ENCODE data around the gene RANBP1. TPM values are rescaled to one million over a fixed set of nuclear protein-coding genes. Genes with fewer than 3 reads are reported as not detected.

The RANBP1 gene
- total and polyA plus RNA-seq, 9 of the 15 experiments (the other 6 are each of a cell fraction or from before 2014, with no cell fraction given): 162 to 2,891 (median 1,289) TPM

GRCh38 chr22:20127869-20128618 is 12.1 kb downstream of the RANBP1 start (continued):
- TF ChIP-seq JUN (IDR thresholded peaks at IDR 0.05; ENCODE audit: borderline replicate concordance, low read depth, low read length) (no peak), JUN (CRISPR knock-in tag; IDR thresholded peaks at IDR 0.05; ENCODE audit: borderline replicate concordance) (no peak), CAMTA2 (CRISPR knock-in tag; conservative IDR thresholded peaks at IDR 0.05) (no peak), ZNF140 (CRISPR knock-in tag; IDR thresholded peaks at IDR 0.05) (no peak), MECOM (CRISPR knock-in tag; IDR thresholded peaks at IDR 0.05) (no peak), PCBP1 (IDR thresholded peaks at IDR 0.05; ENCODE audit: low read depth, low read length, poor library complexity, severe bottlenecking) (no peak), POLR2AphosphoS5 (IDR thresholded peaks at IDR 0.05; ENCODE audit: control insufficient read depth, insufficient read depth, low read depth, low read length) (0 out of 2 replicates have a peak, but pooled peaks have one; percentile 1), SIRT6 (IDR thresholded peaks at IDR 0.05; ENCODE audit: low read depth, low read length) (peak; percentile 69), MEIS2 (IDR thresholded peaks at IDR 0.05; ENCODE audit: partially characterized antibody) (peak; percentile 20), WHSC1 (IDR thresholded peaks at IDR 0.05; ENCODE audit: low read length) (no peak), TARDBP (IDR thresholded peaks at IDR 0.05) (no peak), CHD1 (IDR thresholded peaks at IDR 0.05; ENCODE audit: low read length) (no peak), NFE2 (IDR thresholded peaks at IDR 0.05; ENCODE audit: low read depth) (0 out of 2 replicates have a peak, but pooled peaks have one; percentile 5), KLF13 (tag; IDR thresholded peaks at IDR 0.05; ENCODE audit: borderline replicate concordance, low read depth) (0 out of 2 replicates have a peak, but pooled peaks have one; percentile 10), IFI16 (CRISPR knock-in tag; IDR thresholded peaks at IDR 0.05) (no peak), ZBTB5 (IDR thresholded peaks at IDR 0.05) (no peak), PML (IDR thresholded peaks at IDR 0.05; ENCODE audit: low read length) (0 out of 2 replicates have a peak, but pooled peaks have one; percentile 26), SNAPC5 (CRISPR knock-in tag; IDR thresholded peaks at IDR 0.05) (no peak), CTCFL (IDR thresholded peaks at IDR 0.05; ENCODE audit: borderline replicate concordance, insufficient read depth, low read depth, low read length, poor library complexity, severe bottlenecking) (peak; percentile 0), POLR2A (conservative IDR thresholded peaks at IDR 0.05) (peak; percentile 88), GTF3C2 (IDR thresholded peaks at IDR 0.05; ENCODE audit: borderline replicate concordance, extremely low read depth, insufficient read length) (no peak), ZNF316 (IDR thresholded peaks at IDR 0.05) (no peak)

Measured in K562 (cell line).